HG02973 (cell line): Measurements from ENCODE around the gene SGSM1.

Experiments
- ATAC-seq: cut with Tn5 transposase; IDR thresholded peaks from one replicate; pipeline ENCODE4 v1.9.1; 2021; ENCODE audit warnings: moderate library complexity; ENCODE audit not compliant: unreplicated experiment

Gene SGSM1

DNA sequence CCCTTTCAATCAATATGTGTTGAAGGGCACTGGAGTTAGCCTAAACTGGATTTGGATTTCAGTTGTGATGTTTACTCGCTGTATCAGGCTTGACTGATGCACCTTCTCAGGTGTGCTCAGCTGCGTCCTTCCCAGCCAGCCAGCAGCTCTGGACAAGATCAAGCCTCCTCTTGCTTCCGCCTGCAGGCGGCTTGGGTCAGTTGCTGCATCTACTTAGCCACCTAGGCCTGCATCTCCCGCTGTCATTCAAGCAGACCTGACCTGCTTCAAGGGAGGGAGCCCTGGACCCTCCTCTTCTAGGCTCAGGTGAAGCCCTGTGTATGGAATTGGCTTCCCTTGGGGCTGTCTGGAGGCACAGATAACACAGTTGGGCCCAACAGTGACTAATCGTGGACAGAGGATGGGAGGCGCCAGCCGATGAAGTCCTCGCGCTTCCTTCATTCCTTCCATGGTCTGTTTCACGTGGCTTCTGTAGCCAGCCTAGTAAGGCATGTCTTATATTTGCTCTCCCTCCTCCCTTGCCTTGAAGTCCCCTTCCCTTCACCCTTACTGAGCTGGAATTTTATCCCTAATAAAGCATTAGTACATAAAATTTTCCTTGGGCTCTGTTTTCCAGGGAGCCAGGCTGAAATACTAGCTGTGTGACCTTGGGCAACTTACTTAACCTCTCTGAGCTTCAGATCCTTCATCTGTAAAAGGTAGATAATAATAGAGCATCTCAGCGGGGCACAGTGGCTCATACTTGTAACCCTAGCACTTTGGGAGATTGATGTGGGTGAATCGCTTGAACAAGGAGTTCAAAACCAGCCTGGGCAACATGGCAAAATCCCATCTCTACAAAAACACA, 142.6 kb downstream of the SGSM1 start:
- ATAC-seq, result no peak

DNA sequence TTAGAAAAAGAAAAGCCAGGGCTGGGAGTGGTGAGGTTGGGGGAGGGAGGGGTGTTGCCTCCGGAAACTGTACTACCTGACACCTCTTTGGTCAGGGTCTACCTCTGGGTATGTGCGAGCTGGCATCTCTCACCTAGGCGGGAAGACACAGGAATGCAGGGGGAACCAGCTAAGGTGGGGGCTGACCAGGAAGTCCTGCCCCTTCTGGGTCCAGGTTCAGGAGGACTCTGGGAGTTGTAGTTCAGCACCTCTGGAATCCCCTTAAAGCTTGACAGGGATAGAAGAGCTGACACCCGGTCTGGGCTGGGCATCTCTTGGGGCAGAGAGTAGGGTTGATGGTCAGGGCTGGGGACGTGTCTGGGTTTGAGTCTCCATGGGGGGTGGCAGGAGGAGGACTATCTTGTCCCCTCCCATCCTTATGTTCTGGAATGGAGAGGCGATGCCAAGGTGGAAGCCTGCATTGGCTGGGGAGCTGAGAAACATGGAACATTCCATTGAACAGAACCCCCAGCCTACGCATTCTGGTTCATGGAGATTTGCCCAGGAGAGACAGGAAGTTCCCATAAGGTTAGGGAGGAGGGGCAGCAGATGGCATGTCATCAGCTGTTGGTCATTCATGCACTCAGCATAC, 144.4 kb downstream of the SGSM1 start:
- no peak for ATAC-seq

DNA sequence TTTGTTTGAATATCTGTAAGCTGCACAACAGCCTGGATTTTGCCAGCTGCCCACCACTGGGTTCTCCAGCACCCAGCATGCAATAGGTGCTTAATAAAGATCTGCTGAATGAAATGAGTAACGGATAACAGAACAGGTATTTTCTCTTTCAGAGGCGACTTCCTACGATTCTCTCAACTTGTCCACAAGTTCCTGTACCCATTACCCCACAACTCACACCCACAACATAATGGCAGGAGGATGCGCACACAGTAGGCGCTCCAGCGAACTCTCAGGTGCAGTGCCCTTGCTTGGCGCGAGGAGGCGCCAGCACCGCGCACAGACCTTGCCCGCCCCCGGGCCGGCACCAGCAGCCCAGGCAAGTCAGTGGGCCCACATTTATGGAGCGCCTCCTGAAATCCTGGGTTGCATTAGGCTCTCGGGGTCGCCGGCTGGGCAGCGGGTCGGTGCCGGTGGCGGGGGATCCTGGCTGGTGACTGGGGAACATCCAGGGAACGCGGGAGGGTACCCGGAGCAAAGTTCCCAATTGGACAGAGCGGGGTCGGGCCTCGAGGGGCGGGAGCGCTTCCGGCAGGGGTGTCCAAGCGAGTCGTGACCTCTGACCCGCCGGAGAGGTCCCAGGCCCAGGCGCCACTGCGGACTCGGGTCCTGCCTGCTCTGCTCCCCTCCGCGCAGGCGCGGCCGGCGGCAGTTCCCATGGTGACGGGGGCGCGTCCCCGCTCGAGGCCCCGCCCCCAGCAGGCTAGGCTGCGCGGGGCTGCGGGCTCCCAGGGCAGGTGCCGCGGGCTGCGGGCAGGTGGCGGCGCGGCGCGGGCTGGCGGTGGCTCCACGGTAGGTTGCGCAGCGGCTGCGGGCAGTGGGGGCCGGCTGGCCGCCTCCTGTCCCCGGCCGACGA, 146.2 kb downstream of the SGSM1 start, which contains the start of gene KIAA1671:
TSS of gene KIAA1671 (plus strand) at position 775 of the 895 bp plus-strand sequence. CDS start 75,284 bp downstream, outside the sequence.
- no peak for ATAC-seq

DNA sequence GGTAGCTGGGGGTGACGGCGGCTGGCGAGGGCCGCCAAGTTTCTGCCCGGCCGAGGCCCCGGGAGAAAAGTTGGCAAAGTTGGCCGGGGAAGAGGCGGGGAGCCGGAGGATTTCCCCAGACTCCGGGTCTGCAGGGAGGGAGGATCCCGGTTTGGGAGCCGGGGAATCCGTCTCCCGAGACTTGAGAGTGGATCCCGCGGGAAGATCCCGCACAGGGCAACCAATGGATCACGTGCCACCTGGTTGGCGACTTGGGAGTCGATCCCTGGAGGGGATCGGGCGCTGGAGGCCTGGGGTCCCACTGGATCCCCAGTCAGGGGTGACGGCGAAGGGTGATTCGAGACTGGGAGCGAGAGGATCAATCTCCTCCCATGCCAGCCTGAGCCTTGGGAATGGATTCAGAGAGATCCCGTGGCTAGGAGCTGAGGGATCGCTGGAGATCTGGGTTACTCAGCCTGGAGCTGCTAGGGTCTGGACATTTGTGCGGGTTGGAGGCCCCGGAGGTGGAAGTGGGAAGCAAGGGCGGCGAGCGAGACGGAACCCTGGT, 146.9 kb downstream of the SGSM1 start:
- no peak for ATAC-seq

GRCh38 chr22:24953384-24954113, 147.5 kb downstream of the SGSM1 start:
- ATAC-seq, result no peak

GRCh38 chr22:24954114-24954463, 148.1 kb downstream of the SGSM1 start:
- no peak for ATAC-seq

- ATAC-seq, result no peak
Measured at GRCh38 chr22:24954856-24955255, 148.8 kb downstream of the SGSM1 start.

DNA sequence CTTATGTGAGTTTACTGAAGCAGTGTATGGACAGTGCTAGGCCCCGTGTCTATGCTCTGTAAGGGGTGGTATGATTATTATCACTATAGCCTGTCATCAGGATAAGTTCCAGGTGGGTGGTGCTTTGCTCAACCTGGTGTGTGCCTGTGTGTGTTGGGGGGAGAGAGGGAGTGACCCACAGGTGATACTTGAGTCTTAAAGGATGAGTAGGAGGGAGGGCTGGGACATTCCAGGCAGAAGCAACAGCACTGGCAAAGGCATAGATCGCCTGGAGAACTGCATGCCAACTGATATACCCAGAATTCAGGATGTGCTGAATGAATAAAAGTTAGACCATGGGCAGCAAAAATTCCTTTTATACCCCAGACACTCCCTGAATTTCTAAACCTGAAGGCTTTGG, 151.0 kb downstream of the SGSM1 start:
- no peak for ATAC-seq

DNA sequence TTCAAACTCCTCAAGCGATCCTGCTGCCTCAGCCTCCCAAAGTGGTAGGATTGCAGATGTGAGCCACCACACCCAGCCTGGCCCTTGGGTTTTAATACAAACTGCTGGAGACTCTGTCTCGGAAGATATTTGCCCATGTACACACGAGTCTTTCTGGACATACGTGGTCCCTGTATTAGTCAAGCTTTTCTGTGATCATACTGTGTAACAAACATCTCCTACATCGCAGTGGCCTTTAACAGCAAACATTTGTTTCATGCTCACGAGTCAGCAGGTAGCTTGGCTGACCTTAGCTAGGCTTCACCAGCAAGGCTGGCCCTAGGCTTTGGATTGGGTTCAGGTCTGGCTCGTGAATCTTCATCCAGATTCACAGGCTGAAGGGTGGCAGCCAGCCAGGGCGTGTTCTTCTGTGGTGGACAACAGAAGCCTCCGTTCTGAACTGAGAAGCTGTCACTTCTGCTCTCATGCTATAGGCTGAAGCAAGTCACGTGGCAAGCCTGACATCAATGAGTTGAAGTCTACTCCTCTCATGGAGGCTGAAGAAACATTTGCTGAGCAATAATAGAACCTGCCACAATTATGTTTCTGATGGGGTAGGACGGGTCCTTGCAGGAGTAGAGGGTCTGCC, 155.3 kb downstream of the SGSM1 start:
- ATAC-seq, result no peak

DNA sequence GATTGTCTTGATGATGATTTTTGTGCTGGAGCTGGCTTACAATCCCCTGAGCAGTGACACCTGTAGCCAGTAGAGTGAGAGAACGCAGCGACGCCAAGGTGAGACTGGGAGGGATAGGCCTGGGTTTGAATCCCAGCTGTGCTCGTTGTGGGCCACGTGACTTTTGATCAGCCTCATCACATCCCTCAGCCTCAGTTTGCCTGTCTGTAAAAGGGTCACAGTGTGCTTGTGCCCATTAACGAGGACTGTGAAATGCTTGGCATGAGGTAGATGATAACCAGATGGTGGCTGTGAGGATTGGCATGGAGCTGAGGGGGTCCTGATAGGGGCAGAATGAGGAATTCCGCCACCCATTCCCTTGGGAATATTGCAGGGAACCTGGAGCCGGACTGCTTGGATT, 156.1 kb downstream of the SGSM1 start:
- no peak for ATAC-seq

DNA sequence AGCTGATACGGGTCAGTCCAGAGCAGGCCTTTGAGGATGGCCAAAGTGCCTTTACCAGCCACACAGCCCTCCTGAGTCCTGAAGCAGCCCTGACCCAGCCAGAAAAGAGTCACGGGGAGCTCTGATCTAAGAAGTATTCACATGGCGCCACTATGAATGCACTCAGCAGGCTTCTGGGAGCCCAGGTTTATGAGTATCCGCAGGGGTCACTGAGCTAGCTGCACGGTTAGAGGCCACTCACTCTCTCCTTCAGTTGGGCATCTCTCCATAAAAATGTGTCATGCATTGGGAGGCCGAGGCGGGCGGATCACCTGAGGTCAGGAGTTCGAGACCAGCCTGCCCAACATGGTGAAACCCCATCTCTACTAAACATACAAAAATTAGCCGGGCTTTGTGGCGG, 156.8 kb downstream of the SGSM1 start:
- ATAC-seq, result no peak

DNA sequence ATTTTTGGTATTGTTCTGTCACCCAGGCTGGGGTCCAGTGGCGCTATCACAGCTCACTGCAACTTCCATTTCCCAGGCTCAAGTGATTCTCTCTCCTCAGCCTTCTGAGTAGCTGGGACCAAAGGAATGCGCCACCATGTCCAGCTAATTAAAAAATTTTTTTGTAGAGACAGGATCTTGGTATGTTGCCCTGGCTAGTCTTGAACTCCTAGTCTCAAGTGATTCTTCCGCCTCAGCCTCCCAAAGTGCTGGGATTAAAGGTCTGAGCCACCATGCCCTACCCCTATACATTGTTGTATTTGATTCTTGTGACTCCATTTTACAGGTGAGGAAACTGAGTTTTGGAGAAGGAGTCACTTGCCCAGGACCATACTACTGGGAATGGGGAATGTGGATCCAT, 158.4 kb downstream of the SGSM1 start:
- no peak for ATAC-seq

GRCh38 chr22:24965822-24966626, 160.0 kb downstream of the SGSM1 start:
- ATAC-seq, result no peak

DNA sequence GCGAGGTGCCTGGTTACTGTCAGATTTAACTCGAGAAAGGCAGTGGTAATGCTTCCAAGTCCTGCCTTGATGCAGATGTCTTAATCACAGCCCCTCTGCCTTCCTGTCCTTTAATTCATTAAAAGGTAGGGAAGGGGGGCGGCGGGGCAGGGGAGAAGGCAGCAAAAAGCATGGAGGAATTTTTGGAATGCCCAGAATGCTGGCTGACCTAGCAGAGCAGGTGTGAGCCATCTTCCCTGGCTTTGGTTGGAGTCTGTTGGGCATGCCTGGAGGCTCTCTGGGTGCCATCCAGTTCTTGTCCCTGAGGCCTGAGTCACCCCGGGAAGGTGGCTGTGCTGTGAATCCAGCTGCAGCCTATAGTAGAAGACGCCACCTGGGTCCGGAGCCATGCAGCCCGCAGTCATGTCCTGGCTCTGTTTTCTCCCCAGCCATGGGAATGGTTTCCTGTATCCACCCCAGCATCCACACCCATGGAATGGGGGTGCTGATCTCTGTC, 162.1 kb downstream of the SGSM1 start:
- no peak for ATAC-seq

GRCh38 chr22:24969560-24970301, 163.7 kb downstream of the SGSM1 start:
- no peak for ATAC-seq

DNA sequence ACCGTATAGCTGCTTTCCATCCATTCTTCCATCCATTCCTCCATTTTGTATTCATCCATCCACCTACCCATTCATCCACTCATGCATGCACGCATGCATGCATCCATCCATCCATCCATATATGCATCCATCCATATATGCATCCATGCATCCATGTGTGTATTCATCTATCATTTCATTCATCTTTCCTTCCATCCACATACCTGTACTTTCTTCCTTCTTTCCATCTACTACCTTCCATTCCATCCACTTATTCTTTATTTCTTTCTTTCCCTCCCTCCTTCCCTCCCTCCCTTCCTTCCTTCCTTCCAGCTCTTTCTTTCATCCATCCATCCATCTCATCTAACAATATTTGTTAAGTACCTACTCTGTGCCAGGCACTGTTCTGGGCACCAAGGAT, 166.4 kb downstream of the SGSM1 start:
- ATAC-seq, result no peak

- ATAC-seq, result no peak
Measured at GRCh38 chr22:24973872-24974271, 167.9 kb downstream of the SGSM1 start.

- ATAC-seq, result no peak
Measured at GRCh38 chr22:24975125-24975640, 169.2 kb downstream of the SGSM1 start.
